IPS-NIHi7 (cell line): Measurements from ENCODE around the gene PTPRD.
A peak's percentile ranks its signal among the peaks of the same experiment; 100 is the strongest.
"Not testable (repeated sequence)": the region's sequence is repeated elsewhere in the genome, so short reads cannot be mapped to it uniquely, and the experiment has no call there.

Source experiments
- DNase-seq: peaks from one replicate; pipeline ENCODE4 v3.0.0; 2012; ENCODE audit warnings: mixed read lengths; ENCODE audit errors: extremely low spot score

The PTPRD gene

GRCh38 chr9:9970514-9970913 is 642.3 kb downstream of the PTPRD start:
- no peak for DNase-seq

- DNase-seq = no peak
These were observed 649.0 kb downstream of the PTPRD start for GRCh38 chr9:9963841-9964240.

- DNase-seq = no peak
These were observed 650.9 kb downstream of the PTPRD start for GRCh38 chr9:9961934-9962333.

GRCh38 chr9:9961487-9961886 is 651.3 kb downstream of the PTPRD start:
- DNase-seq = no peak

- no peak for DNase-seq
These were observed 661.1 kb downstream of the PTPRD start for GRCh38 chr9:9951556-9952160.

DNA sequence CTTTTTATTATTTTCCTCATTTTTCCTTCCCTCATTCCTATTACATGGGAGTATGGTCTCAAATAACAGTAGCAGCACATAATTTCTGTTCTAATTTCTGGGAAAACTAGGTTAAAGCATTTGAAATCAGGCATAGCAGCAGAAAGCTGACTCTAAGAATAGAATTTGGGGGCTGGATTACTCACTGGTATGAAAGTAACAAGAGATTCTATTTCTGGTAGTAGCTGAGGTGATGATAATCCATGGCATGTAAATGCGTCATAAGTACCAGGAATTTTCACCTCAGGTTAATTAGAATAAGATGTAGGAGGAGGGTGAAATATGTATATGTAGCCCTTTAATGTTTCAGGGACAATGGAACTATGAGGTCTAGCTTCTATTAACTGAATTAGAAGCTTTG is 662.0 kb downstream of the PTPRD start:
- DNase-seq = no peak

DNA sequence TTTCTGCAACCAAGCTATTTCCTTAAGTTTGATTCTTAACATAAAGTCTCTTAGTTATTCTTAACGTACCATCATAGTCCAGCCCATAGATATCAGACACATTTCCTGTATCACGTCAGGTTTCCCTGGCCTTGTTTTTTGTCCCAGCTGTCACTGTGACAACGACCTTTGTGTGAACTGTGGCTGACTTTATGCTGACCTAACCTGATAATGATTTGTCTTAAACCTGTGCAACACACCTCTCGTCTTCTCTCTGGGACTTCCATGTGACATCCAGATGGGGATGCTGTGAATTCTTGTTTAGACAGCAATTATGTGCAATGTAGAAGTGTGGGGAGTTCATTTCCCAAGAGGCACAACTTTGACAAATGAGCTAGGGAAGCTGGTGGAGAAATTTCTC is 662.8 kb downstream of the PTPRD start:
- no peak for DNase-seq

GRCh38 chr9:9949368-9949767 is 663.4 kb downstream of the PTPRD start:
- no peak for DNase-seq

GRCh38 chr9:9945966-9946365 is 666.8 kb downstream of the PTPRD start:
- no peak for DNase-seq

- peak; percentile 70 for DNase-seq
These were observed 669.9 kb downstream of the PTPRD start for GRCh38 chr9:9942764-9943424.

GRCh38 chr9:9938432-9938831 is 674.4 kb downstream of the PTPRD start:
- no peak for DNase-seq

DNA sequence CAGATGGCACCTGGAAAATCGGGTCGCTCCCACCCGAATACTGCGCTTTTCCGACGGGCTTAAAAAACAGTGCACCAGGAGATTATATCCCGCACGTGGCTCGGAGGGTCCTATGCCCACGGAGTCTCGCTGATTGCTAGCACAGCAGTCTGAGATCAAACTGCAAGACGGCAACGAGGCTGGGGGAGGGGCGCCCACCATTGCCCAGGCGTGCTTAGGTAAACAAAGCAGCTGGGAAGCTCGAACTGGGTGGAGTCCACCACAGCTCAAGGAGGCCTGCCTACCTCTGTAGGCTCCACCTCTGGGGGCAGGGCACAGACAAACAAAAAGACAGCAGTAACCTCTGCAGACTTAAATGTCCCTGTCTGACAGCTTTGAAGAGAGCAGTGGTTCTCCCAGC is 681.3 kb downstream of the PTPRD start:
- not testable (repeated sequence) for DNase-seq

- no peak for DNase-seq
These were observed 688.4 kb downstream of the PTPRD start for GRCh38 chr9:9924376-9924775.

GRCh38 chr9:9921805-9922204 is 691.0 kb downstream of the PTPRD start:
- DNase-seq = no peak

GRCh38 chr9:9920425-9921060 is 692.3 kb downstream of the PTPRD start:
- DNase-seq = peak; percentile 17

GRCh38 chr9:9919174-9919775 is 693.5 kb downstream of the PTPRD start:
- peak; percentile 10 for DNase-seq

DNA sequence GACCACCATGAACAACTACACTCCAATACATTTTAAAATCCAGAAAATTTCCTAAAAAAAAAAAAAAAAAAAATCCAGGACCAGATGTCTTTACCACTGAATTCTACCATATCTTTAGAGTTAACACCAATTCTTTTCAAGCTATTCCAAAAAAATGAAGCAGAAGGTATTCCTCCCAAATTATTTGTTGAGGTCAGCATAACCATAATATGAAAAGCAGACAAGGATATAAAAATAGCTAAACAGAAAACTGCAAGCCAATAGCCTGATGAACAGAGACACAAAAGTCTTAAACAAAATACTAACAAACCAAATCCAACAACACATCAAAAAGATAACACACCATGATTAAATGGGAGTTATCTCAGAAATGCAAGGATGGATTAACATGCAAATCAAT is 695.4 kb downstream of the PTPRD start:
- no peak for DNase-seq

GRCh38 chr9:9914174-9914573 is 698.6 kb downstream of the PTPRD start:
- DNase-seq = peak; percentile 25

GRCh38 chr9:9913276-9913832 is 699.4 kb downstream of the PTPRD start:
- DNase-seq = no peak

DNA sequence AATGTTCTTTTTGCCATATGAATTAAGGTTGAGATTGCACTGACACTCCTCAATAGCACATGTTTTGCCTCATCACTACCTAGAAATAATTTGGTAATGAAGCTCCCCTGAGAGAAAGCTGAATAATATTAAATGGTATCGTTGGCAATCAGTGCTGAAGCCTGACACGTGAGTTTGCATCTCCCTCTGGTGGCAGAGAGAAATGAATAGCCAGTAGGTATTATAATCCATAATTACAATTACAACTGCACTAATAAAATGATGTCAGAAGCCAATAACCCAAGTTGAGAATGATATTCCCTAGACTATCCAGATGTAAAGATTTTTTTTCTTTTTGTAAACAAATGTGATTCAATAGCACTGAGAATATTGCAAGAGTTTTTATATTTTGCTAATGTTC is 700.3 kb downstream of the PTPRD start:
- DNase-seq = no peak

GRCh38 chr9:9905736-9906135 is 707.1 kb downstream of the PTPRD start:
- no peak for DNase-seq

DNA sequence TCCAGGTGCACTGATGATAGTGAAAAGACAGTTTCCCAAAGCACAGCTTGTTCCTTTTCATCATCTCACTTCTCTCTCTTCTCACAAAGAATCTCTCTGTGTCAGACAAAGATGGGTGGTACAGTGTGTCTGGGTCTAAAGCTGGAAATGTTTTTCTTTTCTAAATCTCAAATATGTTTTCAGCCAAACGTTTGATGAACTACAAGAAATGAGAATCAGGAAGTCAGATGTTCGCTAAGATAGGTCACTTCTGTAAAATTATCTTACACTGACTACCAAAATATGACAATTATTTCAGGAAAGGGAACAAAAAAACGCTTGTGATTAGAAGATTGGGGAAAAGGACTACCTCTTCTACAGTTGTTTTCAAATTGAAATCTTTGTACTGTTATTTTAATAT is 708.8 kb downstream of the PTPRD start:
- no peak for DNase-seq

GRCh38 chr9:9901624-9902023 is 711.2 kb downstream of the PTPRD start:
- no peak for DNase-seq
